Measurements from ENCODE around the gene ITGA11.

GRCh38 chr15:68369931-68370767, 61.8 kb downstream of the ITGA11 start:
- TF ChIP-seq POLR2A (IDR thresholded peaks at IDR 0.05) (no peak), CTCF (IDR thresholded peaks at IDR 0.05) (no peak), POLR2AphosphoS5 (IDR thresholded peaks at IDR 0.05) (no peak)

Data from stomach (tissue), 4 donors.